GM12878 (cell line): ENCODE results near the gene DIS3L2. TPM values are rescaled to one million over a fixed set of nuclear protein-coding genes. Genes with fewer than 3 reads are reported as not detected.

Source experiments
- ATAC-seq: fragments of 200-7000 bp; cut with Tn5 transposase; 3 replicates; pipeline ENCODE4 v1.9.1; 2020; ENCODE audit warnings: mild to moderate bottlenecking, moderate library complexity
- BruUV-seq: library from RNA; stranded (reverse); fragments of 400-500 nt; replicated peaks from 2 replicates; lab custom pipeline; 2021; lab: Mats Ljungman, UMichigan
- CTCF ChIA-PET: fragments of 300-600 bp; sonication (Branson Sonifier 250); formaldehyde crosslinking; extraction: SDS; loops from one replicate; lab custom pipeline; 2021; ENCODE audit warnings: inconsistent platforms; lab: Yijun Ruan, JAX
- POLR2A ChIA-PET: fragments of 350-600 bp; formaldehyde crosslinking; extraction: SDS; loops from one replicate; lab custom pipeline; 2021; ENCODE audit warnings: inconsistent platforms; lab: Charles Lee
- RAD21 ChIA-PET: fragments of 300-600 bp; sonication (Branson Sonifier 250); formaldehyde crosslinking; loops from one replicate; lab custom pipeline; 2023; ENCODE audit warnings: antibody characterized with exemption; ENCODE audit not compliant: unreplicated experiment; lab: Charles Lee
- SMC1A ChIA-PET: fragments of 300-600 bp; sonication (Branson Sonifier 250); formaldehyde crosslinking; loops from one replicate; lab custom pipeline; 2023; ENCODE audit not compliant: unreplicated experiment, uncharacterized antibody; lab: Charles Lee
- DNase-seq: peaks from one replicate; pipeline ENCODE4 v3.0.0-alpha.2; 2011; ENCODE audit warnings: low read depth, low spot score
- FAIRE-seq: peaks from 3 replicates; lab custom pipeline; 2011; peaks lifted over from hg19 to GRCh38; lab: Jason Lieb, UNC
- H2AFZ ChIP-seq: 2 replicates; pipeline ENCODE4 v1.6.0; 2011; ENCODE audit warnings: low read depth, low read length, control low read depth; ENCODE audit not compliant: control insufficient read depth
- H3K27ac ChIP-seq: 2 replicates; pipeline ENCODE4 v1.5.1; 2011; ENCODE audit warnings: control low read depth; ENCODE audit not compliant: control insufficient read depth, insufficient read depth
- H3K27me3 ChIP-seq, 2 experiments: replicated peaks in 1 of 2; 2 replicates each; pipeline versions ENCODE4 v1.6.0 to v1.6.1; 2011; ENCODE audit warnings: low read length in 1 of 2; ENCODE audit not compliant: control insufficient read depth in 2 of 2, insufficient read depth in 2 of 2
- H3K36me3 ChIP-seq, 2 experiments: 2 replicates each; pipeline ENCODE4 v1.5.1; 2011; ENCODE audit warnings: low read length in 1 of 2; ENCODE audit not compliant: control insufficient read depth in 2 of 2, insufficient read depth in 2 of 2
- H3K4me1 ChIP-seq: 2 replicates; pipeline ENCODE4 v1.6.1; 2011; ENCODE audit warnings: mild to moderate bottlenecking, low read length, moderate library complexity, mixed read lengths; ENCODE audit not compliant: control insufficient read depth, insufficient read depth
- H3K4me2 ChIP-seq: 2 replicates; pipeline ENCODE4 v1.6.0; 2011; ENCODE audit warnings: control low read depth; ENCODE audit not compliant: control insufficient read depth, insufficient read depth
- H3K4me3 ChIP-seq: fragments of 200-600 bp; sonication (generic); 2 replicates; pipeline ENCODE4 v1.5.1; 2016
- H3K79me2 ChIP-seq: 2 replicates; pipeline ENCODE4 v1.6.0; 2011; ENCODE audit warnings: low read length; ENCODE audit not compliant: control insufficient read depth, insufficient read depth
- H3K9ac ChIP-seq: 2 replicates; pipeline ENCODE4 v1.8.0; 2011; ENCODE audit warnings: low read length, control low read depth, mixed read lengths; ENCODE audit not compliant: control insufficient read depth, insufficient read depth
- H3K9me3 ChIP-seq: replicated peaks from 3 replicates; pipeline ENCODE4 v1.5.1; 2011; ENCODE audit warnings: mild to moderate bottlenecking, low read length; ENCODE audit not compliant: control insufficient read depth, insufficient read depth
- H4K20me1 ChIP-seq: 2 replicates; pipeline ENCODE4 v1.6.0; 2011; ENCODE audit not compliant: control insufficient read depth, insufficient read depth
- SMAD5 ChIP-seq: IDR thresholded peaks from 2 replicates; pipeline ENCODE4 v1.6.1; 2016; ENCODE audit warnings: antibody characterized with exemption, low read depth
- TAF1 ChIP-seq: IDR thresholded peaks from 2 replicates; pipeline ENCODE4 v1.6.1; 2011; ENCODE audit warnings: mild to moderate bottlenecking, low read depth, low read length, borderline replicate concordance
- TCF7 ChIP-seq: IDR thresholded peaks from 2 replicates; pipeline ENCODE4 v1.6.1; 2014; ENCODE audit warnings: antibody characterized with exemption, borderline replicate concordance
- ZNF207 ChIP-seq: fragments of 450-650 bp; IDR thresholded peaks from 2 replicates; pipeline ENCODE4 v1.6.1; 2014; ENCODE audit warnings: antibody characterized with exemption, mild to moderate bottlenecking, borderline replicate concordance
- WGBS: methylation state at CpG from one replicate; pipeline ENCODE4 v1.1.6; 2016; ENCODE audit warnings: low lambda C conversion rate; ENCODE audit not compliant: insufficient replicate concordance, insufficient coverage; ENCODE audit errors: missing lambda C conversion rate; 5-methylcytosine and 5-hydroxymethylcytosine counted together
- in situ Hi-C: fragments of 300-500 bp; cut with MboI; formaldehyde crosslinking; loops from 9 replicates; pipeline ENCODE4 v1.14.3; 2018; ENCODE audit warnings: mixed read lengths
- intact Hi-C: fragments of 100-400 bp; cut with micrococcal nuclease; formaldehyde crosslinking; loops from one replicate; pipeline ENCODE4 v1.14.2; 2022; ENCODE audit not compliant: unreplicated experiment
- polyA plus RNA-seq, 11 experiments: library from polyadenylated mRNA; depleted of rRNA in 4 of 11; unstranded in 6 of 11; stranded (reverse) in 5 of 11; fragments of >200 nt; fragmentation: Nextera tagmentation in 4 of 11; fragmentation: Illumina TruSeq in 1 of 11; extraction: Ambion mirVana in 4 of 11; extraction: Trizol in 1 of 11; gene quantifications; 1 replicate in 1 of 11; 2 replicates in 10 of 11; pipeline versions ENCODE4 v1.2.1 to v1.2.3, GENCODE V29; 2011 to 2016; ENCODE audit warnings: inconsistent platforms in 2 of 11, missing spikeins in 2 of 11, low read depth in 1 of 11
- total RNA-seq, 4 experiments: library from RNA; depleted of rRNA in 3 of 4; stranded (reverse); fragments of >200 nt in 3 of 4; fragmentation: Illumina TruSeq in 1 of 4; extraction: Trizol in 1 of 4; gene quantifications; 2 replicates each; pipeline versions ENCODE4 v1.2.1 to v1.2.3, GENCODE V29; 2013 to 2021
- TF ChIP-seq, protein P1 (sequence below), 3 experiments: IDR thresholded peaks in 2 of 3; conservative IDR thresholded peaks in 1 of 3; 2 replicates each; pipeline ENCODE4 v1.5.1; 2011; ENCODE audit warnings: low read depth in 3 of 3, low read length in 3 of 3, mild to moderate bottlenecking in 3 of 3, control low read depth in 2 of 3, moderate library complexity in 2 of 3, inconsistent platforms in 1 of 3, mixed read lengths in 1 of 3; ENCODE audit not compliant: control insufficient read depth in 2 of 3, insufficient read depth in 1 of 3; ENCODE audit errors: extremely low read depth in 1 of 3
- TF ChIP-seq, protein P2 (sequence below): fragments of 450-650 bp; IDR thresholded peaks from 2 replicates; pipeline ENCODE4 v1.6.1; 2017; ENCODE audit warnings: mild to moderate bottlenecking, moderate library complexity
- TF ChIP-seq, protein P3 (sequence below): fragments of 450-650 bp; formaldehyde crosslinking; IDR thresholded peaks from 2 replicates; pipeline ENCODE4 v1.5.0; 2022; ENCODE audit warnings: mild to moderate bottlenecking, missing genetic modification characterization
- TF ChIP-seq, protein P4 (sequence below): fragments of 450-650 bp; IDR thresholded peaks from 2 replicates; pipeline ENCODE4 v1.6.1; 2018; ENCODE audit warnings: borderline replicate concordance, mild to moderate bottlenecking; ENCODE audit not compliant: partially characterized antibody

DIS3L2 gene
- total and polyA plus RNA-seq, 10 of the 15 experiments (the other 5 are each of a cell fraction or from before 2014, with no cell fraction given), result 3.5 to 27.1 (median 16.0) TPM

DNA sequence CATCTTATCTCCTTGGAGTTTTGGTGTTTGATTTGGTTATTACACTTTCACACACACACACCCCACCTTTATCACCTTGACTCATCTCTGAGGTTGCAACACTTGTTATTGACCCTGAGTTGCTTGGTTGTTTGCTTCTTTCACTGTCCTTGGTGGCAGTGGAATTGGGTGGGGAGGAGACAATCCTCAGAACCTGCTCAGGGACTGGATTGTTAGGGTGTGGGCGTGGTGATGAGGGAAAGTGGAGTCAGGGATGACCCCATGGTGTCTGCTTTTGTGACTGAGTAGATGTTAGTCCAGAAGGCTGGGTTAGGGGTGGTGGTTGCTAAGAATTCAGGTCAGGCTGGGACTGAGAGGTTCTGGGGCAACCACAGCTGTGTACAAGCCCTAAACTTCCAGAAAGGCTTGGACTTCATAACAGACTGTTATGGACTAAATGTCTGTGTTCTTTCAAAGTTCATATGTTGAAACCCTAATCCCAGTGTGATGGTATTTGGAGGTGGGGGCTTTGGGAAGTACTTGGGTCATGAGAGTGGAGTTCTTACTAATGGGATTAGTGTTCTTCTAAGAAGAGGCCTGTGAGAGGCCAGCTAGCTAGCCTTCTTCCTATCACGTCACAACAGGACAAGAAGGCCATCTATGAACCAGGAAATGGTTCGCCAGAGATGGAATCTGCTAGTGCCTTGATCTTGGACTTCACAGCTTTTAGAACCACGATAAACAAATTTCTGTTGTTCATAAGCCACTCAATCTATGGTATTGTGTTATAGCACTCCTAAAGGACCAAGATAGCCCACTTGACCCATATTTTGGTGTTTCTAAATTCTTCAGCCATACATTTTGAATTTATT, 3.4 kb upstream of the DIS3L2 start:
- RAD21 ChIA-PET, result no interaction called here
- TF ChIP-seq, protein P1, sequence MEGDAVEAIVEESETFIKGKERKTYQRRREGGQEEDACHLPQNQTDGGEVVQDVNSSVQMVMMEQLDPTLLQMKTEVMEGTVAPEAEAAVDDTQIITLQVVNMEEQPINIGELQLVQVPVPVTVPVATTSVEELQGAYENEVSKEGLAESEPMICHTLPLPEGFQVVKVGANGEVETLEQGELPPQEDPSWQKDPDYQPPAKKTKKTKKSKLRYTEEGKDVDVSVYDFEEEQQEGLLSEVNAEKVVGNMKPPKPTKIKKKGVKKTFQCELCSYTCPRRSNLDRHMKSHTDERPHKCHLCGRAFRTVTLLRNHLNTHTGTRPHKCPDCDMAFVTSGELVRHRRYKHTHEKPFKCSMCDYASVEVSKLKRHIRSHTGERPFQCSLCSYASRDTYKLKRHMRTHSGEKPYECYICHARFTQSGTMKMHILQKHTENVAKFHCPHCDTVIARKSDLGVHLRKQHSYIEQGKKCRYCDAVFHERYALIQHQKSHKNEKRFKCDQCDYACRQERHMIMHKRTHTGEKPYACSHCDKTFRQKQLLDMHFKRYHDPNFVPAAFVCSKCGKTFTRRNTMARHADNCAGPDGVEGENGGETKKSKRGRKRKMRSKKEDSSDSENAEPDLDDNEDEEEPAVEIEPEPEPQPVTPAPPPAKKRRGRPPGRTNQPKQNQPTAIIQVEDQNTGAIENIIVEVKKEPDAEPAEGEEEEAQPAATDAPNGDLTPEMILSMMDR (IDR thresholded peaks at IDR 0.05 in 2 of 3, conservative IDR thresholded peaks at IDR 0.05 in 1 of 3; ENCODE audit: control insufficient read depth in 2 of 3, extremely low read depth in 1 of 3, insufficient read depth in 1 of 3, low read depth in 3 of 3, low read length in 3 of 3), result no peak
- TF ChIP-seq SMAD5, result no peak
- TF ChIP-seq ZNF207, result no peak
- TF ChIP-seq, protein P2, sequence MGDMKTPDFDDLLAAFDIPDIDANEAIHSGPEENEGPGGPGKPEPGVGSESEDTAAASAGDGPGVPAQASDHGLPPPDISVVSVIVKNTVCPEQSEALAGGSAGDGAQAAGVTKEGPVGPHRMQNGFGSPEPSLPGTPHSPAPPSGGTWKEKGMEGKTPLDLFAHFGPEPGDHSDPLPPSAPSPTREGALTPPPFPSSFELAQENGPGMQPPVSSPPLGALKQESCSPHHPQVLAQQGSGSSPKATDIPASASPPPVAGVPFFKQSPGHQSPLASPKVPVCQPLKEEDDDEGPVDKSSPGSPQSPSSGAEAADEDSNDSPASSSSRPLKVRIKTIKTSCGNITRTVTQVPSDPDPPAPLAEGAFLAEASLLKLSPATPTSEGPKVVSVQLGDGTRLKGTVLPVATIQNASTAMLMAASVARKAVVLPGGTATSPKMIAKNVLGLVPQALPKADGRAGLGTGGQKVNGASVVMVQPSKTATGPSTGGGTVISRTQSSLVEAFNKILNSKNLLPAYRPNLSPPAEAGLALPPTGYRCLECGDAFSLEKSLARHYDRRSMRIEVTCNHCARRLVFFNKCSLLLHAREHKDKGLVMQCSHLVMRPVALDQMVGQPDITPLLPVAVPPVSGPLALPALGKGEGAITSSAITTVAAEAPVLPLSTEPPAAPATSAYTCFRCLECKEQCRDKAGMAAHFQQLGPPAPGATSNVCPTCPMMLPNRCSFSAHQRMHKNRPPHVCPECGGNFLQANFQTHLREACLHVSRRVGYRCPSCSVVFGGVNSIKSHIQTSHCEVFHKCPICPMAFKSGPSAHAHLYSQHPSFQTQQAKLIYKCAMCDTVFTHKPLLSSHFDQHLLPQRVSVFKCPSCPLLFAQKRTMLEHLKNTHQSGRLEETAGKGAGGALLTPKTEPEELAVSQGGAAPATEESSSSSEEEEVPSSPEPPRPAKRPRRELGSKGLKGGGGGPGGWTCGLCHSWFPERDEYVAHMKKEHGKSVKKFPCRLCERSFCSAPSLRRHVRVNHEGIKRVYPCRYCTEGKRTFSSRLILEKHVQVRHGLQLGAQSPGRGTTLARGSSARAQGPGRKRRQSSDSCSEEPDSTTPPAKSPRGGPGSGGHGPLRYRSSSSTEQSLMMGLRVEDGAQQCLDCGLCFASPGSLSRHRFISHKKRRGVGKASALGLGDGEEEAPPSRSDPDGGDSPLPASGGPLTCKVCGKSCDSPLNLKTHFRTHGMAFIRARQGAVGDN, result no peak
- TF ChIP-seq, protein P3, sequence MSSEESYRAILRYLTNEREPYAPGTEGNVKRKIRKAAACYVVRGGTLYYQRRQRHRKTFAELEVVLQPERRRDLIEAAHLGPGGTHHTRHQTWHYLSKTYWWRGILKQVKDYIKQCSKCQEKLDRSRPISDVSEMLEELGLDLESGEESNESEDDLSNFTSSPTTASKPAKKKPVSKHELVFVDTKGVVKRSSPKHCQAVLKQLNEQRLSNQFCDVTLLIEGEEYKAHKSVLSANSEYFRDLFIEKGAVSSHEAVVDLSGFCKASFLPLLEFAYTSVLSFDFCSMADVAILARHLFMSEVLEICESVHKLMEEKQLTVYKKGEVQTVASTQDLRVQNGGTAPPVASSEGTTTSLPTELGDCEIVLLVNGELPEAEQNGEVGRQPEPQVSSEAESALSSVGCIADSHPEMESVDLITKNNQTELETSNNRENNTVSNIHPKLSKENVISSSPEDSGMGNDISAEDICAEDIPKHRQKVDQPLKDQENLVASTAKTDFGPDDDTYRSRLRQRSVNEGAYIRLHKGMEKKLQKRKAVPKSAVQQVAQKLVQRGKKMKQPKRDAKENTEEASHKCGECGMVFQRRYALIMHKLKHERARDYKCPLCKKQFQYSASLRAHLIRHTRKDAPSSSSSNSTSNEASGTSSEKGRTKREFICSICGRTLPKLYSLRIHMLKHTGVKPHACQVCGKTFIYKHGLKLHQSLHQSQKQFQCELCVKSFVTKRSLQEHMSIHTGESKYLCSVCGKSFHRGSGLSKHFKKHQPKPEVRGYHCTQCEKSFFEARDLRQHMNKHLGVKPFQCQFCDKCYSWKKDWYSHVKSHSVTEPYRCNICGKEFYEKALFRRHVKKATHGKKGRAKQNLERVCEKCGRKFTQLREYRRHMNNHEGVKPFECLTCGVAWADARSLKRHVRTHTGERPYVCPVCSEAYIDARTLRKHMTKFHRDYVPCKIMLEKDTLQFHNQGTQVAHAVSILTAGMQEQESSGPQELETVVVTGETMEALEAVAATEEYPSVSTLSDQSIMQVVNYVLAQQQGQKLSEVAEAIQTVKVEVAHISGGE (CRISPR knock-in tag), result no peak
- no peak for TF ChIP-seq TAF1
- TF ChIP-seq, protein P4, sequence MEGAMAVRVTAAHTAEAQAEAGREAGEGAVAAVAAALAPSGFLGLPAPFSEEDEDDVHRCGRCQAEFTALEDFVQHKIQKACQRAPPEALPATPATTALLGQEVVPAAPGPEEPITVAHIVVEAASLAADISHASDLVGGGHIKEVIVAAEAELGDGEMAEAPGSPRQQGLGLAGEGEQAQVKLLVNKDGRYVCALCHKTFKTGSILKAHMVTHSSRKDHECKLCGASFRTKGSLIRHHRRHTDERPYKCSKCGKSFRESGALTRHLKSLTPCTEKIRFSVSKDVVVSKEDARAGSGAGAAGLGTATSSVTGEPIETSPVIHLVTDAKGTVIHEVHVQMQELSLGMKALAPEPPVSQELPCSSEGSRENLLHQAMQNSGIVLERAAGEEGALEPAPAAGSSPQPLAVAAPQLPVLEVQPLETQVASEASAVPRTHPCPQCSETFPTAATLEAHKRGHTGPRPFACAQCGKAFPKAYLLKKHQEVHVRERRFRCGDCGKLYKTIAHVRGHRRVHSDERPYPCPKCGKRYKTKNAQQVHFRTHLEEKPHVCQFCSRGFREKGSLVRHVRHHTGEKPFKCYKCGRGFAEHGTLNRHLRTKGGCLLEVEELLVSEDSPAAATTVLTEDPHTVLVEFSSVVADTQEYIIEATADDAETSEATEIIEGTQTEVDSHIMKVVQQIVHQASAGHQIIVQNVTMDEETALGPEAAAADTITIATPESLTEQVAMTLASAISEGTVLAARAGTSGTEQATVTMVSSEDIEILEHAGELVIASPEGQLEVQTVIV, result no peak
- TF ChIP-seq TCF7, result no peak

More for the DNA sequence above, 3.4 kb upstream of the DIS3L2 start:
- no peaks in the 10 kb centered on the region for H3K36me3 ChIP-seq
- no peak overlapping the region for H3K9ac ChIP-seq
- H3K27ac ChIP-seq, result no peak overlapping the region
- no TSS peak for BruUV-seq
- H3K4me2 ChIP-seq, result no peak overlapping the region
- intact Hi-C loops (no loop called here), in situ Hi-C loops (no loop called here)
- ChIA-PET CTCF (no interaction called here), POLR2A (no interaction called here), SMC1A (no interaction called here)
- H3K27me3 ChIP-seq, result no peaks in the 10 kb centered on the region; a peak in 1 of 4 replicates
- no peak overlapping the region for H3K4me3 ChIP-seq
- H3K79me2 ChIP-seq, result peaks cover 12% of the 10 kb centered on the region
- FAIRE-seq (no peak), ATAC-seq (no peak), DNase-seq (no peak)
- no peaks in the 10 kb centered on the region for H4K20me1 ChIP-seq
- 39% methylated on average over 4 of the region's 4 CpGs for WGBS
- no peak overlapping the region for H2AFZ ChIP-seq
- H3K9me3 ChIP-seq, result no peaks in the 10 kb centered on the region
- H3K4me1 ChIP-seq, result peaks cover 3% of the 10 kb centered on the region; the same call in 1 of the 2 replicates
